Measurements from ENCODE around the gene CCDC167.
"Not testable (repeated sequence)": the region's sequence is repeated elsewhere in the genome, so short reads cannot be mapped to it uniquely, and the experiment has no call there.

Gene CCDC167

DNA sequence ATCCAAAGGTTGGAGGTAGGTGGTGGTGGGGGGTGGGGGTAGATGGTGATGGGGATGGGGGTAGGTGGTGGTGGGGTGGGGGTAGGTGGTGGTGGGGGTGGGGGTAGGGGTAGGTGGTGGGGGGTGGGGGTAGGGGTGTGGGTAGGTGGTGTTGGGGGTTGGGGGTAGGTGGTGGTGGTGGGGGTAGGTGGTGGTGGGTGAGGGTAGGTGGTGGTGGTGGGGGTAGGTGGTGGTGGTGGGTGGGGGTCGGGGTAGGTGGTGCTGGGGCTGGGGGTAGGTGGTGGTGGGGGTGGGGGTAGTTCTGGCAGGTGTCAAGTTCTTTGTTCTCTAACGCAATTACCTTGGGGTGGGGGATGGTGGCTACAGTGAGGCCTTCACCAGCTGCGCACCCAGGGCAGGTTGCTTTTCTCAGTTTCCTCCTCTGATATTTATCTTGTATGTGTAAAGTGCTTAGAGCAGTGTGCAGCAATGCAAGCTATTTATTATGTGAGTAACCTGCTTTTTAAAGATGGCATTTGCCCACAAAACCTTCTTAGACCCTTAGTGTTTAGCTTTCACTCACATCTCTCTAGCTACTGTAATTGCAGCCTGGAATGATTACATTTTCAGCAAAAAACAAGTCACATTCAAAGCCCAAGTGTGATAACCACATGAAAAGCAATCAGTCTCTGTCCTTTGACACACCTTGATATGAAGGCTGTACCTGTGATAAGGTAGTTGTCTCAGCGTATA lies 8.2 kb upstream of the CCDC167 start:
- no peak for DNase-seq (ENCODE audit: low read depth)

DNA sequence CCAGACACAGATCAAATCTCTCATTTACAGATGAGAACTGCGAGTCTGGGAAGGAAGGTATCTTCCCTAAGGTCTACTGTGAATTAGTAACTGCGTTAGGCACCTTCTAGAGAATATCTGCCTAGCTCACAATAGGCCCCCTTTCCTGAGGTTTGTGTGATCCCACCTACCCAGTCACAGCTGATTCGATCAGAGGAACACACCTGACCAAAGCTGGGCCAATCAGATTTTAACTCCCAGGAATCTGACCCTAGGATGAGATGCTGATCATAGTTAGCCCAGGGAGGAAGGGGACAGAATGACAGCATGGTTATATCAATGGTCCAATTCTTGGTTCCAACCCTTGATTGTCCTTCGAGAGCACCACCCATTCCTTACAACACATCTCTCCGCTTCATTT lies 7.4 kb upstream of the CCDC167 start:
- DNase-seq (ENCODE audit: low read depth) = no peak

DNA sequence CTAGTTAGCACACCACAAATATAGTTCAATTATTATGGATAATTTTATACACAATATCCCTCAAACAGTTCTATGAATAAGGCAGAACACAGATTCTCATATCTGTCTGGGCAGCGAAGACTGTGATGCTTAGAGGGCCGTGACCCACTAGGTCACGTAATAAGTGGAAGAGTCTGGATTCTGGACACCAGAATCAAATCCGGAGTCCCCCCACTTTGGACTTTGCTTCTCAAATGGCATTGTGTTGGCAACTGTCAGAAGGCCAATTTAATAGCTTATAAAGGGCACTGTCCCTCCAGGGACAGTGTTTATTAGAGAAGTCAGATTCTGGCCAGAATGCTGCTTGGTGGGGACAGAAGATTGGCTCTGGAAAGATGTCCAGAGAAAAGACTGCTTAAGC lies 6.8 kb upstream of the CCDC167 start:
- DNase-seq (ENCODE audit: low read depth) = no peak

GRCh38 chr6:37504024-37504423 lies 4.3 kb upstream of the CCDC167 start:
- DNase-seq (ENCODE audit: low read depth) = no peak

GRCh38 chr6:37503309-37503965 lies 3.7 kb upstream of the CCDC167 start:
- DNase-seq (ENCODE audit: low read depth) = no peak

- no peak for DNase-seq (ENCODE audit: low read depth)
These were observed 3.1 kb upstream of the CCDC167 start for GRCh38 chr6:37502703-37503291.

DNA sequence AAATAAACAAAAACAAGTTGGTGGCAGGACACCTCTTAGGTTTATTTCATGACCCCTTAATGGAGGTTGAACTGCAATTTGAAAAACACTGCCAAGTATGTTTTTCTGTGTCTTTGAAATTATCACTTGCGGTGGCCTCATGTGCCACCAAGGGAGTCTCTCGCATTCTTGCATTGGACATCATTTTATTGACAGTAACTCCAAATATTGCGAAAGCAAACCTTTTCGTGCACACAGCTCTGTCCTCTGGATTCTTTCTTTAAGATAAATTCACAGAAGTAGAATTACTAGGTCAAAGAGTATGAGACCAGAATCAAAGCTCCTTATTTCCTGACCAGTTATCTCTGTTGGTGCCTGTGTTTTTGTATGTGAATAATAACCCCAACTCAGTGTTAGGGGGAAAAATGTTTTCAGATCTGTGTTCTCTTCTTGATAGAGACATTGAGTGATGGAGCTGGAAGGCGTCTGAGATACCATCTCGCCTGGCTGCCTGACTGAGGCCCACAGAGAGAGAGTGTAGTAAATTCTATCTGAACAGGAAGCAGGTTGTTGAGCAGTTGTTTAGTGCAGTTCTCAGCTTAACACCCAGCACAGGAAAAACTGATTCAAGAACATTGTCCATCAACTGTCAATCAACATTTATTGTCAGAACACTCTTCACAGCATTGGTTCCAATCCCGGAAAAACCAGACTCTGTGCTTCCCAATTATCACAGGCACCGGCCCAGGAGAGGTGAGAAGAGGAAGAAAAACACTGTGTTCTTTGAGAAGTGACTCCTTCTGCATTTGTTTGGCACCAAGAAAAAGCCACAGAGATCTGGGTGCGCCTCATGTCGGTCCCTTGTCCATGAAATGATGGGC lies 2.2 kb upstream of the CCDC167 start:
- no peak for DNase-seq (ENCODE audit: low read depth)

GRCh38 chr6:37500904-37501303 lies 1.2 kb upstream of the CCDC167 start:
- not testable (repeated sequence) for DNase-seq (ENCODE audit: low read depth)

DNA sequence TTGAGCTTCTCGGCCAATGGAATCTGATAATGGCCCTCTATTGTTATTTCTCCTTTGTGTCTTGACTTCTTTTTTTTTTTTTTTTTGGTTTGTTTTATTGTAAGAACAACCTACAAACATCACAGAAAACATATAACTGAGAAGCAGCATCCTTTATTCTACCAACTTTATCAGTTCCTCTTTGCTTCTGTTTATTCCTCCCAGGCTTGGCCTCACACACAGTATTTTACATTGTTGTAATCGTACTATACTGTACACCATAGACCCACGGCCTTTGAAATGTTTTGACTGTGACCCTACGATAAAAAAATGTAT lies 558 bp upstream of the CCDC167 start:
- DNase-seq (ENCODE audit: low read depth) = no peak

DNA sequence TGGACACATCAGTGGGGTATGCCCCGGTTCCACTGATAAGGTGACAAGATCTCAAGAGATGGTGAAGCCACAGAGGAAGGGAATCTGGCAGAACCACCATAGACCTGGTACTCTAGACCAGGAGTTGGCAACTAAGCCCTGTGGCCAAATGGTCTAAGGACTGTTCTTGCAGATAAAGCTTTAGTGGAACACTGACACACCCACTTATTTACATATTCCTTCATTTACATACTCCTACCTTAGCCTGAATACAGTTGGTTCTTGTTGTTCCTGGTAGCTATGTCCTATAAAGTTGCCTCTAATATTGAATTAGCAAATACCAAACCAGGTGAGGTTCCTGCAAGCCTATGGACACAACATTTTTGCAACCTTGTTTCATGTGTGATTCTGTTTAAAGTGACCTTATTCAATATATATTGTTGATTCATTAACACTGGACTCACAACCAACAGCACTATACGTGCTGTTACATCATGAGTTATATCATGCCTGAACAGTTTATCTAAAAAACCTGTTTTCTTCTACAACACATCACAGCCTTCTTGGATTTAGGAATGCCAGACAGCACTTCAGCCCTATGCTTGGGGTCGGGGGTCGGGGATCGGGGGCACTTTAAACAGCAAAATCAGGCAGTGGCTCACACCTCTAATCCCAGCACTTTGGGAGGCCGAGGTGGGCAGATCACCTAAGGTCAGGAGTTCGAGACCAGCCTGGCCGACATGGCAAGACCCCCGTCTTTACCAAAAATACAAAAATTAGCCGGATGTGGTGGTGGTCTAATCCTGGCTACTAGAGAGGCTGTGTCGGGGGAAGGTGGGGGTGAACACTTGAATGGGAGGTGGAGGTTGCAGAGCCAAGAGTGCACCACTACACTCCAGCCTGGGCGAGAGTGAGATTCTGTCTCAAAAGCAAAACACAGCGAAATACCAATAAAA lies 2.5 kb downstream of the CCDC167 start:
- no peak for DNase-seq (ENCODE audit: low read depth)

GRCh38 chr6:37495244-37495934 lies 4.3 kb downstream of the CCDC167 start:
- DNase-seq (ENCODE audit: low read depth) = no peak

DNA sequence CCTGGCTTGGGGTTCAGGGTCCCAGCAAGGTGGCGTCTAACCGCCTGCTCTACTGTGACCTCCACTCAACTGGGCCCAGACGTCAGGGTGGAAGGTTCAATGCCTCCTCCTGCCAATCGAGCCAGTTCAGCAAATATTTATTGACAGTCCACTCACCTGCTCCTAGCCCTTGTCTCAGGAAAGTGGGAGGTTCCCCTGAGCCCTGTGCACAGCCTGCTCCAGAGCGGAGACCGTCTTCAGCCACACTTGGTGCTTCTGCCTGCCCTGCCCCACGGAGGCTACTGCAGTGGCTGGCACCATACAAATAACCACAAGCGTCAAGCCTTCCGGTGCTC lies 6.1 kb downstream of the CCDC167 start:
- DNase-seq (ENCODE audit: low read depth) = no peak

DNA sequence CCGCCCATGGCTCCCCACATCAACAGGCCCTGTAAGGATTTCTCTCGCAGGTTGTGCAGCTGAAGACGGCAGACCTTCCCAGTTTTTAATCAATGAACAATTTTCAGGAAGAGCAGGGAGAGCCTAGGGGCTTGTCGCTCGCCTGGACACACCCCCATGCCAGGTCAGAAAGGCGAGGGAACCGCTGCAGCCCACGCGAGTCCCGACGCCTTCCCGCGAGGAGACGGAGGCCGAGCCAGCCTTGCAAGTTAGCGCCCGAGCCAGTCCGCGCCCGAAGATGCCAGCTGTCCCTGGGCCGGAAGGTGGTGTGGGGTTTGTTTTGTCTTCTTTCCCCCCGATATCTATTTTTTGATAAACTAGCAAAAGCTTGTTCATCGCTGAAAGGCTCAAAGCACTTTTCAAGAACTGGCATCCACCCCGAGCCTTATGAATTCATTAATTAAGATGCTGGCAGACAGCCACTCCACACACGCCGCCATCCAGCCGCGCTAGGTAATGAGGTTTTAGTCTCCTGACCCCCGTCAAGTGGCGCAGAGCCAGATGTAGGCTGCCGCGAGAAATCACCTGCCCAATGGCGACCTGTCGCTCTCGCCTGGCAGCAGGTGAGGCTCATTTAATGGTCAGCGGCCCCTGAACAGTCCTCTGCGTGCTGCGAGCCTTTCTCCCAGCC lies 6.6 kb downstream of the CCDC167 start:
- no peak for DNase-seq (ENCODE audit: low read depth)

DNA sequence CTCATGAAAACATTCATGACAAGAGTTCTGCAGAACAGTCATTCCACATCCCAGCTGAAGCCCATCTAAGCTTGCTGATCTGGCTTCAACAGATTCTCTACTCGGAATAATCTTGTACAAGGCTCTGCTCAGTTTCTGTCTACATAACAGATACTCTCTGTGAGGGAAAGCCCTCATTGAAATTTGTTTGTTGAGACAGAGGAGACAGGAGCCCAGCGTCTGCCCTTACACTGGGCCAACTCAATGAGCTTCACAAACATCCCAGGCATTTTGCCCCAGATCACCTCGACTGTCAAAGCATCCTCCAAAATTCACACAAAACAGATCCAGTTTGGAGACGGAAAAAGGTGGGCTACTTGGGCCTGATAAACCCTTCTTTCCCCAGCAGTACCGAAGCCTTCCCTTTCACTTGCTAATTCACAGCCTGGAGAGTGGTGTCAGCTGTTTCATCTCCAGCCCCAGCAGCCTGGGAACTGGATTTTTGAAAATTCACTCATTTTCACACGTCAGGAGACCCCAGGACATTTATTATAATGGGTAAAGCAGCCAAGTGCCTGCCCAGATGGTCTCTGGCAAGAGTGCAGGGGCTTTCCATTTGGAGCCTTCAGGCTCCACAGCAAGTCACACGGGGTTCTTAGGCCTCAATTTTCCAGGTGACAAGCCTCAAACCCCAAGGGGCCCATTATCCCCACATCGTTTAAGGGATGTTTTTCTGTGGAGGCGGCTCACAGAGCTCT lies 7.3 kb downstream of the CCDC167 start:
- DNase-seq (ENCODE audit: low read depth) = no peak

DNA sequence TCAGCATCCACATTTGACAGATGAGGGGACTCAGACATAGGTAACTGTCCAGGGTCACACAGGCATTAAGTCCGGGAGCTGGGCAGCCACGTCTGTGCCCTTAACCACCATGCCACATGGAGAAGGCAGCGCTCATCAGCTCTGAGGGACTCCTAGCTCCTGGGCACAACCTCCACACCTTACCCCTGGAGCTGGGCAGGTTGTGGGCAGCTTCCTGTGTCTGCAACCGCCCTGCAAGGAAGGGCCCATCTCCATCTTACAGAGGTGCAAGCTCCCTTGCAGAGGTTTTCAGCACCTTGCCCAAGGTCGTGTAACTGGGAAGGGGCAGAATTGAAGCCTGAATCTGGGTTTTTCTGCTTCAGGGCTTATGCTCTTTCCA lies 7.9 kb downstream of the CCDC167 start:
- DNase-seq (ENCODE audit: low read depth) = no peak

DNA sequence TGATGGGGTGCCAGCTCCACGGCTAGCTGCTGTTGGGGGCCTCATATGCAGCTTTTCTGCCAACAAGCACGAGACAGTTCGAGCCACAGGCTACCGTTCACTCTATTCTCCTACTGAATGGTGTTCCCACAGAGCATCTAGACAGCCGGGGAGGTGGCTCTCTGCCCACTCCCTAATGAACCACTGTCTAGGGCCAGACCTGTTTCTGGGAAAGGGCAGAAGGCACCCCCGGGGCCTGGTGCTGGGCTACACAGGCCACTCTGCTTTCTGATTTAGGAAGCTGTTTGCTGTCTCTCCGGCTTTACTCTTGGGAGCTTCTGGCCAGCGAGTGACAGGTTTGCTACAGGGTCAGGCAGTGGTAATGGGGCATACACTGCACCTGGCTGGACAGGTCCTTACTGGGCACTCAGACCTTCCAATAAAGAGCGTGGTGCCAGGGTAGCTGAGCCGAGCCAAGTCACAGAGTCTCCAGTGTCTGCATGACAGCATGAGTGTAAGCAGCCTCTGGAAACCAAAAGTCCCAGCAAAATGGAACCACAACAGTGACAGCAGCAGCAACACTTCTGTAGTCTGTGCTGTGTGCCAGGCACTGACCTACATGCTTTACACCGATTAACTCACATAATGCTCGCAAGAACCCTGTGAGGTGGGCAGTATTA lies 8.4 kb downstream of the CCDC167 start:
- no peak for DNase-seq (ENCODE audit: low read depth)

- DNase-seq (ENCODE audit: low read depth) = no peak
These were observed 9.0 kb downstream of the CCDC167 start for GRCh38 chr6:37490536-37491170.

GRCh38 chr6:37489697-37490336 lies 9.9 kb downstream of the CCDC167 start:
- DNase-seq (ENCODE audit: low read depth) = no peak

Measured in activated gamma-delta T cell treated with anti-CD3 and anti-CD28 coated beads, Interleukin-2, amount 50 U/mL, for 16 hours (primary cell).